ENCODE measurements around the gene FBXL7.

FBXL7 gene

DNA sequence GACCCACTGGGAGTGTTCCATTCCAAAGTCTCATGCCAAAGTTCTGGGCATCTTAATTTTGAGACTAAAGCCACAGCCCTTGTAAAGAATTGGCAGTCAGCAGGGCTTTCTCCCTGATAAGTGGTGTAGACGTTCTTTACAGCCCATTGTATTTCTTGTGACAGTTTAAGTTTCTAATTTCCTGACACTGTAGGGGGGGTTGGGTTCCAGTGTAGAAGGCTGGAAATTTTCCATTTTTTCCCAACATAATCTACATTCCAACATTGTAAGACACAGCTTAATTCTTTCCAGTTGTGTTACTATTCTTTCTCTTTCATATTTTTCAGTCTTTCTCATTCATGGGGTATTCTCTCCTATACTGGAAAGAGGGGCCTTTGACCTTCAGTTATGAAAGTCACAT is 121.1 kb downstream of the FBXL7 start:
- DNase-seq (ENCODE audit: low spot score in 2 of 2) (no peak), ATAC-seq (no peak)
- Mint-ChIP-seq H3K27ac (no peak overlapping the region), H3K9me3 (peaks cover 11% of the 10 kb centered on the region), H3K36me3 (no peaks in the 10 kb centered on the region), H3K4me3 (no peak overlapping the region), H3K4me1 (no peaks in the 10 kb centered on the region)

DNA sequence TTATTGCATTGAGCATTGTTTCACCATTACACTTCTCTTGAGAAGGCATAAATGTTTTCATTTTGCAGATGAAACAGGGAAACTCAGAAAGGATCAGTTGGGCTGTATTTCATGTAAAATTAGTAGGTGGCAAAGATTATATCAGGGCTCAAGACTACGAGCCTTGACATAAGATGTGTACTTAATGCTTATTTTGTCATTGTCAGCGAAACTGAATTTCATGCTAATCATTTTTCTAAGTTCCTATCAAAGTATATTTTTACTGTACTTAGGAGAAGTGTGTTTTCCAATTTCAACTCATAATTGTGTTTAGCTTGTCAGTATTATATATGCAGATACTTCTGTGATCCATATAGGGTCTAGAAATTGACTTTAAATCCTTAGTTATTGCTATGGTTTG is 123.8 kb downstream of the FBXL7 start:
- Mint-ChIP-seq H3K4me3 (no peak overlapping the region), H3K9me3 (peaks cover 10% of the 10 kb centered on the region), H3K4me1 (no peaks in the 10 kb centered on the region), H3K27ac (no peak overlapping the region), H3K36me3 (no peaks in the 10 kb centered on the region)
- no peak for DNase-seq (ENCODE audit: low spot score in 2 of 2)
- ATAC-seq = no peak

DNA sequence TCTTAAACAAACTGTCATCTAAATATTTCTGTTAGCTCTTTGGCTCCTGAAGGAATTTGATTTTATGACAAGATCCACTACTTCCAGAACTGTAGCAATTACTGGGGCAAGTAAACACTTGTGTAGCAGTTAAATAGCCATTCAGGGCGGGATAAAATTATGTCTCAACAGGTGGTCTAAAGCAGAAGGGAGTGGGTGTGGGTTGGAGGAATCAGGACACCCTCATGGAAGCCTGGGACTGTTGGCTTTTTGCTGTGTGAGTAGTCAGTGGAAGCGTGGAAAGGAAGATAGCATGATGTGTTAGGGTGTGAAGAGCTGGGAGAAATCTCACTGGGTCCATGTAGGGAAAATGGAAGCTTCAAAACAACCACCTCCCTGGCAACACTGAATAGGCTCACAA is 127.1 kb downstream of the FBXL7 start:
- DNase-seq (ENCODE audit: low spot score in 2 of 2) (no peak), ATAC-seq (no peak)
- Mint-ChIP-seq H3K9me3 (peaks cover 15% of the 10 kb centered on the region), H3K36me3 (no peaks in the 10 kb centered on the region), H3K4me1 (no peaks in the 10 kb centered on the region), H3K27ac (no peak overlapping the region), H3K4me3 (no peak overlapping the region)

DNA sequence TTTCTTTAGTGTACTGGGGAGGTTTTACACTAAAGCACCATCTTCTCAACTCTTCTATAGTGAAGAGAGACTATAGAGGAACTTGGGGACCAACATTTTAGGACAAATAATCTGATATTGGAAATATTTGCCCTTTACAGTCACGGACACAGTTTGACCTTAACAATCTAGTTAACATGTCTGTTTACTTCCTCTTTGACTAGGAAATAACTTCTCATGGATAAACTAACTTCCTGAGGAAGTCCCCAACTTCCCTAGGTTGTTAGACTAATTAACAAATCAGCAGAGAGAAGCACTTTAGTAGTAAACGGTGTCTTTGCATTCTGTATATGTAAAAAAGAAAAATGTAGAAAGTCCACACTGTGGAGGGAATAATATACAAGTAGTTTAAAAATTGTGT is 127.7 kb downstream of the FBXL7 start:
- DNase-seq (ENCODE audit: low spot score in 2 of 2) (no peak), ATAC-seq (no peak)
- Mint-ChIP-seq H3K4me3 (no peak overlapping the region), H3K4me1 (no peaks in the 10 kb centered on the region), H3K36me3 (no peaks in the 10 kb centered on the region), H3K9me3 (peaks cover 15% of the 10 kb centered on the region), H3K27ac (no peak overlapping the region)

DNA sequence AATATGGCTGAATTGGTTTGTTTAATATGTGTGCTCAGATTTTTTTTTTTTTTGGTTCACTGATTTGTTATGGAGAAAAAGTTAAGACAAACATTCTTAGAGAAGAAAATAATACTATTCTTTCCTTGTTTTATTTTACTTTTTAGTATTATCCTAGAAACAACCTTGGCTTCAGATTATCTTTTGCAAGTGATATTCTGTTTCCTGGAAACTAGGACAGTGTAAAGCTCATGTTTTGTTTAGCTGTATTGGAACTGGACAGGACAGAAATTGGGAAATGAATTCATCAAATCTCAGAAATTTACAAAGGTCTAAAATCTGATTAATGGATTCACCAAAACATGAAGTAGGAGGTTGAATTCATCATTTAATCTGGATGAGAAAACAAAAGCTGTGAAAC is 130.5 kb downstream of the FBXL7 start:
- Mint-ChIP-seq H3K36me3 (no peaks in the 10 kb centered on the region), H3K27ac (no peak overlapping the region), H3K4me3 (no peak overlapping the region), H3K4me1 (no peaks in the 10 kb centered on the region), H3K9me3 (peaks cover 15% of the 10 kb centered on the region)
- no peak for ATAC-seq
- DNase-seq (ENCODE audit: low spot score in 2 of 2) = no peak

DNA sequence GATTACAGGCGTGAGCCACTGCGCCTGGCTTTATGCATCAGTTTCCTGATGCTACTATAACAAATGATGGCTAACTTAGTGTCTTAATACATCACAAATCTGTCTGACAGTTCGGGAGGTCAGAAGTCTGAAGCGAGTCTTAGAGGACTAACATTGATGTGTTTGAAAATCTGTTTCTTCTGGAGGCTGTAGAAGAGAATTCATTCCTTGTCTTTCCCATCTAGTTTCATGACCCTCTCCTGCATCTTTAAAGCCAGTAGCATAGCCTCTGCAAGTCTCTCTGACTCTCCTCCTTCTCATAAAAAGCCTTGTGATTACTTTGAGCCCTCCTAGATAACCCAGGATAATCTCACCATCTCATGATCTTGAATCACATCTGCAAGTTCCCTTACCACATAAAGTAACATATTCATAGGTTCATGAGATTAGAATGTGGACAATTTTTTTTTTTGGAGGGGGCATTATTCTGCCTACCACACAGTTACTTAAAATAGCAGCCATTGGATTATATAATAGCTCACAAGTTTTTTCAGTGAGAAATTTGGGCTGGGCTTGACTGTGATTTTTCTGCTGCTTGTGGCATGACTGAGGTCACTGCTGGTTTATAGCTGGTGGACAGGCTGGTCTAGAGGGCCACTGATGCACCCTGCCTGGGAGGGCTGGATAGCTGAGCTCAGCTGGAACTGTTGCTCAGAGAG is 134.8 kb downstream of the FBXL7 start:
- Mint-ChIP-seq H3K27ac (no peak overlapping the region), H3K9me3 (peaks cover 14% of the 10 kb centered on the region), H3K36me3 (no peaks in the 10 kb centered on the region), H3K4me1 (no peaks in the 10 kb centered on the region), H3K4me3 (no peak overlapping the region)
- no peak for ATAC-seq
- no peak for DNase-seq (ENCODE audit: low spot score in 2 of 2)

DNA sequence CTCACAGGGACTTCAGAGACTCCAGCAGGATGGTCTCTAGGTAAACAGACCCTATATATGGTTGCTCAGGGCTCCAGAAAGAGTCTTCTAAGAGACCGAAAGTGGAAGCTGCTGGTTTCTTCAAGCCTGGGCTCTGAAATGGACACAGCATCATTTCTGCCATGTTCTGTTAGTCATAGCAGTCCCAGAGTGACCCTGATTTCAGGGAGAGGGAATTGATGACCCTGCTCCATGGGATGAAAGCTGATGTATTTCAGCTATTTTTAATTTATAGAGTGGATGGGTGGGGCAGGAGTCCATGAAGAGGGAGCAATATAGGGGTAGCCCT is 135.3 kb downstream of the FBXL7 start:
- no peaks in the 10 kb centered on the region for H3K36me3 Mint-ChIP-seq

DNA sequence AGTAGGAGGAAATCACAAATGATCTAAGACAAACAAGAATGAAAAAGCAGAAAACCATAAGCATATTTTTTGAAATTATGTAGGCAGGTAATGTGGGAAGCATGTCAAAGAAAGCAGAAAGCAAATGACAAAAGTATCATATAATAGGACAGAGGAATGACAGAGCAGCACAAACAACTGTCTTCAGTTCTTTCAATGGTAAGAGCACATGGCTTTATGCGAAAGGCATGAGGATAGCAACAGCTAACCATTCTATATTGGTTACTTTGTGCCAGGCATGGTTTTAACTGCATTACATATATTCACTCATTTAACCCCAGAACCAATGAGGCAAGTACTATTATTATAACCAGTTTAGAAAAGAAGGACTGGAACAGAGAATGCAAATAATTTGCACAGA is 137.4 kb downstream of the FBXL7 start:
- no peak for ATAC-seq
- Mint-ChIP-seq H3K9me3 (peaks cover 9% of the 10 kb centered on the region), H3K4me3 (no peak overlapping the region), H3K27ac (no peak overlapping the region), H3K4me1 (no peaks in the 10 kb centered on the region), H3K36me3 (no peaks in the 10 kb centered on the region)
- no peak for DNase-seq (ENCODE audit: low spot score in 2 of 2)

More for the DNA sequence above, 135.3 kb downstream of the FBXL7 start:
- no peak overlapping the region for H3K27ac Mint-ChIP-seq
- peaks cover 14% of the 10 kb centered on the region for H3K9me3 Mint-ChIP-seq
- ATAC-seq = no peak
- H3K4me1 Mint-ChIP-seq = no peaks in the 10 kb centered on the region
- no peak overlapping the region for H3K4me3 Mint-ChIP-seq
- no peak for DNase-seq (ENCODE audit: low spot score in 2 of 2)

DNA sequence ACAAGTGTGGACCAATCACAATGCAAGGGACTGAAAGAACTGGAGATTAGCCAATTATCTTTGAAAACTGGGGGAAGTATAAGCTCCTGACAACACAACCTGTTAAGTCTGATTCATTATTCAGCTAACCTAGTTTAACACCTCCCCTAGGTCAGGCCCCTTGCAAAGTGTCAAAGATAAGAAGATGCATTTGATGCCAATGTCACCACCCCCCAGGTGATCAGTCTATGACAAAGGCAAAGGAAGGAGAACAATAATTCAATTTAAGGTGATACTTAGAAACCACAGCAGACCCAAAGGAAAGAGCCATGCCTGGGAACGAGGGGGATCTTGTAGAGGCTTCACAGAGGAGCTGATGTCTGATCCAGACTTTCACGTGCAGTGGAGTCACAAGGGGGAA is 137.9 kb downstream of the FBXL7 start:
- Mint-ChIP-seq H3K27ac (no peak overlapping the region), H3K4me3 (no peak overlapping the region), H3K9me3 (peaks cover 9% of the 10 kb centered on the region), H3K4me1 (no peaks in the 10 kb centered on the region), H3K36me3 (no peaks in the 10 kb centered on the region)
- DNase-seq (ENCODE audit: low spot score in 2 of 2) (no peak), ATAC-seq (no peak)

DNA sequence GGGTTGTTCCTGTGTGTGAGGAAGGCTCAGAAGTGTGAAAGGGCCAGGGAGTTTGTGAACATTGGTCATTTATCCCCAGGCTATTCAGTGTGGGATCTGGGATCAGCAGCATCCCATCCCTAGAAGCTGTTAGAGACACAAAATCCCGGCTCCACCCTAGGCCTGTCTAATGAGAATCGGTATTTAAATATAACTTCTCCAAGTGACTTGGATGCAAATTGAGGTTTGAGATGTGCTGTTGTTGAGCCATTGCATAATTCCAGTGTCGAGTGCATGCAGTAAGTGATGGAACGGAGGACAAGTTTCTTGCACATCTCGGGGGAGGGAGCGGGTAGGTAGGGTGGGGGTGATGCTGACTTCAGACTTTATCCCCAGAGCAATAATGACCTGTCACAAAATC is 138.3 kb downstream of the FBXL7 start:
- Mint-ChIP-seq H3K4me3 (no peak overlapping the region), H3K27ac (no peak overlapping the region), H3K36me3 (no peaks in the 10 kb centered on the region), H3K9me3 (peaks cover 12% of the 10 kb centered on the region), H3K4me1 (no peaks in the 10 kb centered on the region)
- no peak for ATAC-seq
- DNase-seq (ENCODE audit: low spot score in 2 of 2) = no peak

DNA sequence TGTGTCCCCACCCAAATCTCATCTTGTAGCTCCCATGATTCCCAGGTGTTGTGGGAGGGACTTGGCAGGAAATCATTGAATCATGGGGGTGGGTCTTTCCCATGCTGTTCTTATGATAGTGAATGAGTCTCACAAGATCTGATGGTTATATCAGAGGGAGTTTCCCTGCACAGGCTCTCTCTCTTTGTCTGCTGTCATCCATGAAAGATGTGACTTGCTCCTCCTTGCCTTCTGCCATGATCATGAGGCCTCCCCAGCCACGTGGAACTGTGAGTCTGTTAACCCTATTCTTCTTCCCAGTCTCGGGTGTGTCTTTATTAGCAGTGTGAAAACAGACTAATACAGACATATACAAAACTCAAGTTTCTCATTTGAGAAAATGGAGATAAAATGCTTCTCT is 139.3 kb downstream of the FBXL7 start:
- peaks cover 14% of the 10 kb centered on the region for H3K9me3 Mint-ChIP-seq
- ATAC-seq = no peak
- DNase-seq (ENCODE audit: low spot score in 2 of 2) = no peak
- H3K27ac Mint-ChIP-seq = no peak overlapping the region
- H3K36me3 Mint-ChIP-seq = no peaks in the 10 kb centered on the region
- no peak overlapping the region for H3K4me3 Mint-ChIP-seq
- no peaks in the 10 kb centered on the region for H3K4me1 Mint-ChIP-seq

DNA sequence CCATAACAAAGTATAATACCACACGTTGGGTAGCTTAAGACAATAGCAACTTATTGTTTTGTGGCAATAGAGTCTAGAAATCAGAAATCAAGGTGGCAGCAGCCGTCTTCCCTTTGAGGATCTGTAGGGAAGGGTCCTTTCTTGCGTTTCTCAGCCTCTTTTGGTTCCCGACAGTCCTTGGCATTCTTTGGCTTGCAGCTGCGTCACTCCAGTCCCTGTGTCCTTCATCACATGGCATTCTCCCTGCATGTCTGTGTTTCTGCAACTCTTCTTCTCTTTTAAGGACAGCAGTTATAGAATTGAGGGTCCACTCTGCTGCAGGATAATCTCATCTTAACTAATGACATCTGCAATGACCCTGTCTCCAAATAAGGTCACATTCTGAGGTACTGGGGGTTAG is 140.1 kb downstream of the FBXL7 start:
- H3K4me3 Mint-ChIP-seq = no peak overlapping the region
- H3K9me3 Mint-ChIP-seq = peaks cover 12% of the 10 kb centered on the region
- ATAC-seq (no peak), DNase-seq (ENCODE audit: low spot score in 2 of 2) (no peak)
- H3K4me1 Mint-ChIP-seq = no peaks in the 10 kb centered on the region
- no peaks in the 10 kb centered on the region for H3K36me3 Mint-ChIP-seq
- no peak overlapping the region for H3K27ac Mint-ChIP-seq

DNA sequence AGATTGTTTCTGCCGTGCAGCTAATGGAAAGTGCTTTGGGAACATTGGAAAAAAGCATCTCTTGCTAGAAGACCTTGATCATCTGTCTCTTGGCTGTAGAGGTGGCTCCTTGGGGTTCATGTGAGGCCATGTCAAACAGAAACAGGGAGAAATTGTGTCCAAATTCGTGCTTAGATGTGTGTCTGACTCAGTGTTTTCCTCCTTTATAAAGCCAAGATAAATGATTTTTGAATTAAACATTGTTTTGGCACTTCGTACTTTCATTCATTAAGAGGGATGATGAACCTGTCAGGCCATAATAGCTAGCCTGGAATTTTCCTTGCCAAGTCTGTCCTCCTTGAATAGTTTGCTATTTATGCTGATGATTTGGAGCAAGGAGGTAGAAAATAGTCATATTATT is 143.8 kb downstream of the FBXL7 start:
- no peaks in the 10 kb centered on the region for H3K36me3 Mint-ChIP-seq
- DNase-seq (ENCODE audit: low spot score in 2 of 2) (no peak), ATAC-seq (no peak)
- no peak overlapping the region for H3K4me3 Mint-ChIP-seq
- H3K27ac Mint-ChIP-seq = no peak overlapping the region
- H3K4me1 Mint-ChIP-seq = no peaks in the 10 kb centered on the region
- H3K9me3 Mint-ChIP-seq = peaks cover 8% of the 10 kb centered on the region

DNA sequence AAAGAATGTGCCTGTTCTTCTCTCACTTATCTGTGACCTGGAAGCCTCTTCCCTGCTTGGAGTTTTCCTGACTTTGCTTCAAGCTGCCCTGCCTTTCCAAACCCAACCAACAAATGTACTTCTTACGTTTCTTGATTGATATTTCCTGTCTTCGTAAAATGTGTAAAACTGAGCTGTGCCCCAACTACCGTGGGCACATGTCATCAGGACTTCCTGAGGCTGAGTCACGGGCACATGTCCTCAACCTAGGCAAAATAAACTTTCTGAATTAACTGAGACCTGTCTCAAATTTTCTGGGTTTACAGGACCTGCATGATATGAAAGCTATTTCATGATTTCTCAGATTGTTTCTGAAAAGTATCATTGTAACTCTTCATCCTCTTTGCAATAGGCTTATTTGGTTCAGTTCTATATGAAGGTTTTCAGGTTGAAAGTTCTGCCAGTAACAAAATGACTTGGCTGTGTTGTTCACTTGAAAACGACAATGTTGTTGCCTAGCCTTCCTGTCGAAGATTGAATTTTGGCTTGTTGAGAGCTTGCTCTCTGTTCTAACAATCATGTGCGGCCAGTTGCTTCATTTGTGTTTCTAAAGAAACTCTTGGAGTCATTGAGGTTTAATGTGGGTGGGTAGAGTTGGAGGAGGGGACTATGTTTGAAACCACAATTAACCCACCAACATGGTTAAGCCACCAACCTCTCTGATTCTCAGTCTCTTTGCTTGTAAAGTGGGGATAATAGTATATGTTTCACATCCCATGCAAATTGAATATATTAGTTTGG is 145.6 kb downstream of the FBXL7 start:
- no peak for DNase-seq (ENCODE audit: low spot score in 2 of 2)
- Mint-ChIP-seq H3K27ac (no peak overlapping the region), H3K9me3 (peaks cover 6% of the 10 kb centered on the region), H3K4me3 (no peak overlapping the region), H3K36me3 (no peaks in the 10 kb centered on the region), H3K4me1 (no peaks in the 10 kb centered on the region)
- ATAC-seq = no peak

DNA sequence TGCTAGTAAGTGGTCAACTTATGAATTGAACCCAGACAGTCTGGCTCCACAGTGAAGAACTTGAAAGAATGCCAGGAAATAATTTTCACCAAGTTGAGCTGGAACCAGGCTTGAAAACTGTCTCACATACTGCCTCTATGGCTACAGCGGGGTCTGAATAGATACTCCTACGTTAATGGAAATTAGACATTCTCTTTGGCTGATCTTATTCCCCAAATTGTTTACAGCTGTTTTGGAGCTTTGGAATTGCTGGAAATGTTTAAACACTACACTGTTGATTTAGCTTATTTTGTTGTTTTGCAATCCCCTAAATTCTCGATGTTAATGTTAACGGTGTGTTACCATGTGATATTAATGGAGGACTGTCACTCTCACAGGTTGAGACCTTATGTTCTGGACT is 146.4 kb downstream of the FBXL7 start:
- no peaks in the 10 kb centered on the region for H3K36me3 Mint-ChIP-seq
- H3K9me3 Mint-ChIP-seq = peaks cover 9% of the 10 kb centered on the region
- no peak overlapping the region for H3K4me3 Mint-ChIP-seq
- ATAC-seq (no peak), DNase-seq (ENCODE audit: low spot score in 2 of 2) (no peak)
- H3K4me1 Mint-ChIP-seq = no peaks in the 10 kb centered on the region
- H3K27ac Mint-ChIP-seq = no peak overlapping the region

DNA sequence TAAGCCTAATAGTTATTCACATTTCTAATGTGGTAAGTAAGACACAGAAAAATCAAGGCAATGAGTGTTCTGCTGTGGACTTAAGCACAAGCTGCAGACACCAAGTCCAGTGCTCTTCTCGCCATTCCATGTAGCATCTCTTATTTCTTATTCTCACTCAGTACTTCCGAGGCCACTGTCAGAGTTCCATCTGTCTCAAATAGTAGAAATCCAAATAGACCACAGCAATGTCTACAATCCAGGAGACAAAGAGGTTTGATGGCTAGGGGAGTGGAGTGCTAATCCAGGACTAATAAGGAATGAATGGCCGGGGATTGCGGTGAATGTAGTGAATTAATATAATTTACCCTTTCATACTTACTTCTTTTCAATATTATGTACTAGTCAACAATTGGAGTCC is 147.3 kb downstream of the FBXL7 start:
- DNase-seq (ENCODE audit: low spot score in 2 of 2) = no peak
- Mint-ChIP-seq H3K36me3 (no peaks in the 10 kb centered on the region), H3K27ac (no peak overlapping the region), H3K4me3 (no peak overlapping the region), H3K9me3 (peaks cover 9% of the 10 kb centered on the region), H3K4me1 (no peaks in the 10 kb centered on the region)
- ATAC-seq = no peak

All from stimulated activated effector memory CD8-positive, alpha-beta T cell treated with anti-CD3 and anti-CD28 coated beads, Interleukin-12 subunit alpha, Interleukin-12 subunit beta, amount 100 ng/mL, for 72 hours (primary cell).